Body of pancreas (tissue), 4 donors: Measurements from ENCODE around the gene MIAT. TPM values are rescaled to one million over a fixed set of nuclear protein-coding genes. Genes with fewer than 3 reads are reported as not detected.

Experiments
- ATAC-seq: fragments of 150-250 bp; one replicate; pipeline ENCODE4 v1.9.1; 2016
- DNase-seq, 4 donors: peaks; one replicate each; pipeline ENCODE4 v3.0.0-alpha.2; 2019
- H3K27ac ChIP-seq, 4 donors: fragments of 200-600 bp; sonication (generic); 1 replicate in 3 of 4; 2 replicates in 1 of 4; pipeline versions ENCODE4 v1.5.1 to v1.6.1; 2016 to 2019; ENCODE audit warnings: mild to moderate bottlenecking in 1 of 4, mixed read lengths in 1 of 4, moderate library complexity in 1 of 4
- H3K27me3 ChIP-seq, 2 donors: fragments of 200-600 bp; sonication (generic); one replicate each; pipeline ENCODE4 v1.6.0; 2016; ENCODE audit warnings: mild to moderate bottlenecking in 1 of 2
- H3K36me3 ChIP-seq, 2 donors: fragments of 200-600 bp; sonication (generic); replicated peaks in 1 of 2; 2 replicates each; pipeline ENCODE4 v1.5.1; 2016; ENCODE audit warnings: low read depth in 2 of 2; ENCODE audit not compliant: insufficient read depth in 1 of 2
- H3K4me1 ChIP-seq: fragments of 200-600 bp; sonication (generic); one replicate; pipeline ENCODE4 v1.6.0; 2016
- H3K4me3 ChIP-seq, 2 donors: fragments of 200-600 bp; sonication (generic); 1 replicate in 1 of 2; 2 replicates in 1 of 2; pipeline ENCODE4 v1.5.1; 2016 to 2019
- H3K9me3 ChIP-seq, 3 donors: fragments of 200-600 bp; sonication (generic); 1 replicate in 2 of 3; 2 replicates in 1 of 3; pipeline ENCODE4 v1.5.1; 2016
- CTCF ChIP-seq, 7 experiments: fragments of 450-650 bp in 4 of 7; fragments of 200-600 bp in 3 of 7; sonication (generic) in 3 of 7; IDR thresholded peaks; one replicate each; pipeline ENCODE4 v1.5.1; 2016 to 2019; ENCODE audit warnings: antibody characterized with exemption in 7 of 7
- POLR2A ChIP-seq, 3 donors: fragments of 450-650 bp; IDR thresholded peaks; one replicate each; pipeline ENCODE4 v1.6.1; 2016; ENCODE audit warnings: antibody characterized with exemption in 3 of 3, mild to moderate bottlenecking in 2 of 3
- WGBS, 2 donors: methylation state at CpG; one replicate each; pipeline ENCODE4 v1.1.5; 2017; 5-methylcytosine and 5-hydroxymethylcytosine counted together
- intact Hi-C: fragments of 100-400 bp; cut with DNase I; formaldehyde crosslinking; loops from one replicate; pipeline ENCODE4 v1.15.1; 2023
- total RNA-seq, 2 donors: library from RNA; depleted of rRNA; stranded (reverse); fragments of >200 nt; gene quantifications; one replicate each; pipeline ENCODE4 v1.1.0, GENCODE V29; 2016

MIAT gene
- total RNA-seq, 2 donors from 2014 or later, result 1.0 to 2.6 TPM

- intact Hi-C loops, result no loop called here
- WGBS, 2 donors, result 0 to 20% methylated on average over 1 to 2 of the region's 2 CpGs
- Histone ChIP-seq H3K36me3 (no peaks in the 10 kb centered on the region), H3K9me3 (no peaks in the 10 kb centered on the region), H3K27me3 (no peaks in the 10 kb centered on the region), H3K4me3 (no peak overlapping the region), H3K27ac (peak overlapping the region; percentile 56 to 80 (median 74)), H3K4me1 (peaks cover 31% of the 10 kb centered on the region)
- DNase-seq (peak; percentile 80 to 91 (median 88)), ATAC-seq (peak; percentile 74)
- TF ChIP-seq CTCF (IDR thresholded peaks at IDR 0.05) (peak; percentile 29 to 87 (median 71)), POLR2A (IDR thresholded peaks at IDR 0.05) (no peak)
Measured at GRCh38 chr22:26669060-26669481, 11.7 kb downstream of the MIAT start.

- no peak overlapping the region for H3K4me3 ChIP-seq
- DNase-seq (no peak), ATAC-seq (no peak)
- 70 to 81% methylated on average over 4 of the region's 4 CpGs for WGBS, 2 donors
- TF ChIP-seq POLR2A (IDR thresholded peaks at IDR 0.05), result no peak
- TF ChIP-seq CTCF (IDR thresholded peaks at IDR 0.05), result no peak
- peaks cover 45% of the 10 kb centered on the region for H3K4me1 ChIP-seq
- H3K36me3 ChIP-seq, result no peaks in the 10 kb centered on the region
- H3K27ac ChIP-seq, result peak overlapping the region in 2 of 4 donors; percentile 75 to 80
- no peaks in the 10 kb centered on the region for H3K27me3 ChIP-seq
- intact Hi-C loops, result no loop called here
- H3K9me3 ChIP-seq, result no peaks in the 10 kb centered on the region
Measured at GRCh38 chr22:26670459-26670858, 13.1 kb downstream of the MIAT start.

GRCh38 chr22:26671317-26672059 is 14.1 kb downstream of the MIAT start:
- no peak for ATAC-seq
- Histone ChIP-seq H3K4me3 (no peak overlapping the region), H3K27ac (peak overlapping the region in 3 of 4 donors; percentile 82 to 89 (median 89)), H3K36me3 (no peaks in the 10 kb centered on the region), H3K9me3 (no peaks in the 10 kb centered on the region), H3K27me3 (no peaks in the 10 kb centered on the region), H3K4me1 (peaks cover 46% of the 10 kb centered on the region)
- TF ChIP-seq CTCF (IDR thresholded peaks at IDR 0.05) (no peak), POLR2A (IDR thresholded peaks at IDR 0.05) (no peak)
- 84 to 94% methylated on average over 7 to 14 of the region's 15 CpGs for WGBS, 2 donors
- peak; percentile 35 to 40 (median 38) for DNase-seq
- intact Hi-C loops, result no loop called here

- Histone ChIP-seq H3K27ac (peak overlapping the region; percentile 82 to 90 (median 89)), H3K4me1 (peaks cover 46% of the 10 kb centered on the region), H3K36me3 (no peaks in the 10 kb centered on the region), H3K4me3 (no peak overlapping the region), H3K27me3 (no peaks in the 10 kb centered on the region), H3K9me3 (no peaks in the 10 kb centered on the region)
- DNase-seq (no peak), ATAC-seq (no peak)
- TF ChIP-seq CTCF (IDR thresholded peaks at IDR 0.05), result no peak
- TF ChIP-seq POLR2A (IDR thresholded peaks at IDR 0.05), result no peak
- intact Hi-C loops, result no loop called here
- 76 to 93% methylated on average over 8 of the region's 8 CpGs for WGBS, 2 donors
Measured at GRCh38 chr22:26672060-26672471, 14.7 kb downstream of the MIAT start.
